ENCODE results near the gene MYO15B. TPM values are rescaled to one million over a fixed set of nuclear protein-coding genes. Genes with fewer than 3 reads are reported as not detected.

Gene MYO15B
- total and polyA plus RNA-seq, 2 of the 13 experiments (the other 11 are each of a cell fraction or from before 2014, with no cell fraction given): 2.8 to 8.1 TPM

DNA sequence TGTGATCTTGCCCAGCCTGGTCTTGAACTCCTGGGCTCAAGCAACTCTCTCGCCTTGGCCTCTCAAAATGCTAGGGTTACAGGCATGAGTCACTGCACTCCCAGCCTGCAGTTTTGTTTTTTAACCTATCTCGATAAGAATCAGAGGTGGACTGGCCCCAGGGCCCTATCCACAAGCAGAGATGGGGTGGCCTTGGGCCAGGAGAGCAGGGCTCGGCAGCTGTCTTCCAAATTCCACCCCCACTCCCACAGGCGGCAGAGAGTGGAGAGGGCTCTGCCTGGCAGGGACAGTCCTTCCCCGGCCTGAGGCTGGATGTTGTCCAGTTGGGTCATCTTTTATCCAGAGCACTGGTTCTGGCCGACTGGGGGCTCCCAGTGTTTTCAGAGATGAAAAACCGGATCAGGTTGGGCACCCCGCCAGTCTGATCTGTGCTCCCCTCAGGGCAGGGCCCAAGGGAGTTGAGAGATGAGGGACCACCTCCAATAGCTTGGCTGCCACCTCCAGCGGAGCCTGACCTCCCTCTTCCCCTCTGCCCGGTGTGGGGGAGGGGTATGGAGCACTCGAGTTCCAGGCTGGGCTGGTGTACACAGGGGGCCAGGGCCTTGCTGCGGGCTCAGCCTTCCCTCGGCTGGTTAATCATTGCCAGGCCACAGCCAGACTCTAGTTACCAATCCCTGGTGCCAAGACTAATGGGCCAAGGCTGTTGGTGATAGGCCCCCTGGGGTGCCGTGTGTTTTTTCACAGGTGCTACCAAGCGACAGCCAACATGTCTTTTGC, 30.3 kb upstream of the MYO15B start (continued):
- TF ChIP-seq ZNF784 (CRISPR knock-in tag; IDR thresholded peaks at IDR 0.05; ENCODE audit: borderline replicate concordance) (peak; percentile 63; the same call in 1 of the 2 replicates), BORCS8-MEF2B (CRISPR knock-in tag; IDR thresholded peaks at IDR 0.05) (peak; percentile 92), ARNTL (CRISPR knock-in tag; IDR thresholded peaks at IDR 0.05) (0 out of 2 replicates have a peak, but pooled peaks have one; percentile 73), ZNF644 (CRISPR knock-in tag; IDR thresholded peaks at IDR 0.05; ENCODE audit: low read depth) (peak; percentile 77), LCORL (IDR thresholded peaks at IDR 0.05) (no peak; the same call in 1 of the 2 replicates), LCORL (CRISPR knock-in tag; IDR thresholded peaks at IDR 0.05) (peak; percentile 99), ZNF768 (CRISPR knock-in tag; IDR thresholded peaks at IDR 0.05) (no peak; the same call in 1 of the 2 replicates), POLR2G (IDR thresholded peaks at IDR 0.05; ENCODE audit: low read depth, low read length) (peak; percentile 89), ZNF234 (CRISPR knock-in tag; conservative IDR thresholded peaks at IDR 0.05) (no peak), ZNF605 (CRISPR knock-in tag; IDR thresholded peaks at IDR 0.05) (peak; percentile 94), ZHX2 (IDR thresholded peaks at IDR 0.05; ENCODE audit: low read depth) (no peak; the same call in 1 of the 2 replicates), ZHX2 (CRISPR knock-in tag; IDR thresholded peaks at IDR 0.05; ENCODE audit: borderline replicate concordance) (no peak), ZNF446 (CRISPR knock-in tag; IDR thresholded peaks at IDR 0.05) (no peak)
- TF ChIP-seq, protein P1, sequence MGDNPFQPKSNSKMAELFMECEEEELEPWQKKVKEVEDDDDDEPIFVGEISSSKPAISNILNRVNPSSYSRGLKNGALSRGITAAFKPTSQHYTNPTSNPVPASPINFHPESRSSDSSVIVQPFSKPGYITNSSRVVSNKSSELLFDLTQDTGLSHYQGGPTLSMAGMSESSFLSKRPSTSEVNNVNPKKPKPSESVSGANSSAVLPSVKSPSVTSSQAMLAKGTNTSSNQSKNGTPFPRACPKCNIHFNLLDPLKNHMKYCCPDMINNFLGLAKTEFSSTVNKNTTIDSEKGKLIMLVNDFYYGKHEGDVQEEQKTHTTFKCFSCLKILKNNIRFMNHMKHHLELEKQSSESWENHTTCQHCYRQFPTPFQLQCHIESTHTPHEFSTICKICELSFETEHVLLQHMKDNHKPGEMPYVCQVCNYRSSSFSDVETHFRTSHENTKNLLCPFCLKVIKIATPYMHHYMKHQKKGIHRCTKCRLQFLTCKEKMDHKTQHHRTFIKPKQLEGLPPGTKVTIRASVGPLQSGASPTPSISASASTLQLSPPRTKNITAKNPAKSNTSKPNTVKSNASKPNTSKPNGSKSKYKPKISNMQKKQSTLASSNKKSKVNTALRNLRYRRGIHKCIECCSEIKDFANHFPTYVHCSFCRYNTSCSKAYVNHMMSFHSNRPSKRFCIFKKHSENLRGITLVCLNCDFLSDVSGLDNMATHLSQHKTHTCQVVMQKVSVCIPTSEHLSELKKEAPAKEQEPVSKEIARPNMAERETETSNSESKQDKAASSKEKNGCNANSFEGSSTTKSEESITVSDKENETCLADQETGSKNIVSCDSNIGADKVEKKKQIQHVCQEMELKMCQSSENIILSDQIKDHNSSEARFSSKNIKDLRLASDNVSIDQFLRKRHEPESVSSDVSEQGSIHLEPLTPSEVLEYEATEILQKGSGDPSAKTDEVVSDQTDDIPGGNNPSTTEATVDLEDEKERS (CRISPR knock-in tag; IDR thresholded peaks at IDR 0.05): no peak
- TF ChIP-seq, protein P2, sequence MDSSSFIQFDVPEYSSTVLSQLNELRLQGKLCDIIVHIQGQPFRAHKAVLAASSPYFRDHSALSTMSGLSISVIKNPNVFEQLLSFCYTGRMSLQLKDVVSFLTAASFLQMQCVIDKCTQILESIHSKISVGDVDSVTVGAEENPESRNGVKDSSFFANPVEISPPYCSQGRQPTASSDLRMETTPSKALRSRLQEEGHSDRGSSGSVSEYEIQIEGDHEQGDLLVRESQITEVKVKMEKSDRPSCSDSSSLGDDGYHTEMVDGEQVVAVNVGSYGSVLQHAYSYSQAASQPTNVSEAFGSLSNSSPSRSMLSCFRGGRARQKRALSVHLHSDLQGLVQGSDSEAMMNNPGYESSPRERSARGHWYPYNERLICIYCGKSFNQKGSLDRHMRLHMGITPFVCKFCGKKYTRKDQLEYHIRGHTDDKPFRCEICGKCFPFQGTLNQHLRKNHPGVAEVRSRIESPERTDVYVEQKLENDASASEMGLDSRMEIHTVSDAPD (CRISPR knock-in tag; IDR thresholded peaks at IDR 0.05): peak; percentile 99
- TF ChIP-seq, protein P3, sequence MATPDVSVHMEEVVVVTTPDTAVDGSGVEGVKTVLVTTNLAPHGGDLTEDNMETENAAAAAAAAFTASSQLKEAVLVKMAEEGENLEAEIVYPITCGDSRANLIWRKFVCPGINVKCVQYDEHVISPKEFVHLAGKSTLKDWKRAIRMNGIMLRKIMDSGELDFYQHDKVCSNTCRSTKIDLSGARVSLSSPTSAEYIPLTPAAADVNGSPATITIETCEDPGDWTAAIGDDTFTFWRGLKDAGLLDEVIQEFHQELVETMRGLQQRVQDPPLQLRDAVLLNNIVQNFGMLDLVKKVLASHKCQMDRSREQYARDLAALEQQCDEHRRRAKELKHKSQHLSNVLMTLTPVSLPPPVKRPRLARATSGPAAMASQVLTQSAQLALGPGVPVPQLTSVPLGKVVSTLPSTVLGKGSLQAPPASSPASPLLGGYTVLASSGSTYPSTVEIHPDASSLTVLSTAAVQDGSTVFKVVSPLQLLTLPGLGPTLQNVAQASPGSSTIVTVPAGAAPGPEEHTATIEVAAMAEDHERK (CRISPR knock-in tag; IDR thresholded peaks at IDR 0.05; ENCODE audit: low read depth): no peak

All from HepG2 (cell line).